ENCODE measurements around the gene JAKMIP1. TPM values are rescaled to one million over a fixed set of nuclear protein-coding genes. Genes with fewer than 3 reads are reported as not detected.

The JAKMIP1 gene
- total RNA-seq, 1 experiment from 2014 or later, result not detected

- Mint-ChIP-seq H3K4me3 (ENCODE audit: unreplicated experiment) (no peak overlapping the region), H3K27ac (ENCODE audit: unreplicated experiment) (no peak overlapping the region), H3K4me1 (ENCODE audit: low read depth, unreplicated experiment) (no peaks in the 10 kb centered on the region), H3K36me3 (ENCODE audit: insufficient read depth, unreplicated experiment) (no peaks in the 10 kb centered on the region), H3K9me3 (ENCODE audit: unreplicated experiment) (peaks cover 12% of the 10 kb centered on the region), H3K27me3 (ENCODE audit: insufficient read depth, unreplicated experiment) (peaks cover 14% of the 10 kb centered on the region)
- no peaks in the 10 kb centered on the region; the same call in 1 of the 2 replicates for H3K27me3 ChIP-seq (replicated peaks; ENCODE audit: control insufficient read depth, insufficient read depth, low read length)
- no peaks in the 10 kb centered on the region for H3K36me3 ChIP-seq (ENCODE audit: control insufficient read depth, insufficient read depth, low read length)
- no peak overlapping the region for H3K4me3 ChIP-seq (ENCODE audit: low read depth, low read length)
- H3K9me3 ChIP-seq, result no peaks in the 10 kb centered on the region
- H3K4me1 ChIP-seq, result no peaks in the 10 kb centered on the region
- ChIA-PET CTCF (no interaction called here), POLR2A (no interaction called here)
- no TSS peak for BruUV-seq (replicated peaks)
- no peak for TF ChIP-seq CTCF (IDR thresholded peaks at IDR 0.05; ENCODE audit: insufficient read depth in 1 of 2, low read depth in 1 of 2, low read length in 1 of 2, severe bottlenecking in 1 of 2, unreplicated experiment in 1 of 2)
- intact Hi-C loops (cut with micrococcal nuclease; ENCODE audit: unreplicated experiment), result no loop called here
- DNase-seq, result no peak
Observed at GRCh38 chr4:6205567-6205931, 5.2 kb upstream of the JAKMIP1 start.

- CTCF ChIA-PET, result no interaction called here
- POLR2A ChIA-PET, result no interaction called here
Observed at GRCh38 chr4:6204871-6205566, 4.7 kb upstream of the JAKMIP1 start.

GRCh38 chr4:6204098-6204497, 3.7 kb upstream of the JAKMIP1 start:
- no peaks in the 10 kb centered on the region for H3K9me3 ChIP-seq

More at GRCh38 chr4:6204871-6205566, 4.7 kb upstream of the JAKMIP1 start:
- H3K9me3 ChIP-seq, result no peaks in the 10 kb centered on the region
- intact Hi-C loops (cut with micrococcal nuclease; ENCODE audit: unreplicated experiment), result no loop called here
- DNase-seq, result no peak
- no peaks in the 10 kb centered on the region for H3K36me3 Mint-ChIP-seq (ENCODE audit: insufficient read depth, unreplicated experiment)
- peaks cover 14% of the 10 kb centered on the region for H3K27me3 Mint-ChIP-seq (ENCODE audit: insufficient read depth, unreplicated experiment)
- H3K9me3 Mint-ChIP-seq (ENCODE audit: unreplicated experiment), result peaks cover 12% of the 10 kb centered on the region
- H3K4me3 ChIP-seq (ENCODE audit: low read depth, low read length), result no peak overlapping the region
- H3K27me3 ChIP-seq (replicated peaks; ENCODE audit: control insufficient read depth, insufficient read depth, low read length), result no peaks in the 10 kb centered on the region; the same call in 1 of the 2 replicates
- no TSS peak for BruUV-seq (replicated peaks)
- no peaks in the 10 kb centered on the region for H3K4me1 ChIP-seq
- H3K27ac Mint-ChIP-seq (ENCODE audit: unreplicated experiment), result no peak overlapping the region
- no peak overlapping the region for H3K4me3 Mint-ChIP-seq (ENCODE audit: unreplicated experiment)
- no peaks in the 10 kb centered on the region for H3K4me1 Mint-ChIP-seq (ENCODE audit: low read depth, unreplicated experiment)
- no peaks in the 10 kb centered on the region for H3K36me3 ChIP-seq (ENCODE audit: control insufficient read depth, insufficient read depth, low read length)
- no peak for TF ChIP-seq CTCF (IDR thresholded peaks at IDR 0.05; ENCODE audit: insufficient read depth in 1 of 2, low read depth in 1 of 2, low read length in 1 of 2, severe bottlenecking in 1 of 2, unreplicated experiment in 1 of 2)

More at GRCh38 chr4:6204098-6204497, 3.7 kb upstream of the JAKMIP1 start:
- H3K4me1 Mint-ChIP-seq (ENCODE audit: low read depth, unreplicated experiment), result no peaks in the 10 kb centered on the region
- no peaks in the 10 kb centered on the region; the same call in 1 of the 2 replicates for H3K27me3 ChIP-seq (replicated peaks; ENCODE audit: control insufficient read depth, insufficient read depth, low read length)
- POLR2A ChIA-PET, result no interaction called here
- H3K4me3 Mint-ChIP-seq (ENCODE audit: unreplicated experiment), result no peak overlapping the region
- no peak overlapping the region for H3K4me3 ChIP-seq (ENCODE audit: low read depth, low read length)
- CTCF ChIA-PET, result no interaction called here
- H3K36me3 ChIP-seq (ENCODE audit: control insufficient read depth, insufficient read depth, low read length), result no peaks in the 10 kb centered on the region
- no peaks in the 10 kb centered on the region for H3K36me3 Mint-ChIP-seq (ENCODE audit: insufficient read depth, unreplicated experiment)
- no peak for DNase-seq
- no peak for TF ChIP-seq CTCF (IDR thresholded peaks at IDR 0.05; ENCODE audit: insufficient read depth in 1 of 2, low read depth in 1 of 2, low read length in 1 of 2, severe bottlenecking in 1 of 2, unreplicated experiment in 1 of 2)
- H3K27ac Mint-ChIP-seq (ENCODE audit: unreplicated experiment), result no peak overlapping the region
- intact Hi-C loops (cut with micrococcal nuclease; ENCODE audit: unreplicated experiment), result no loop called here
- BruUV-seq (replicated peaks), result no TSS peak
- peaks cover 12% of the 10 kb centered on the region for H3K9me3 Mint-ChIP-seq (ENCODE audit: unreplicated experiment)
- H3K4me1 ChIP-seq, result no peaks in the 10 kb centered on the region
- peaks cover 14% of the 10 kb centered on the region for H3K27me3 Mint-ChIP-seq (ENCODE audit: insufficient read depth, unreplicated experiment)
